GM18502 (cell line): Measurements from ENCODE around the gene KRTAP19-4.
"Not testable (repeated sequence)": the region's sequence is repeated elsewhere in the genome, so short reads cannot be mapped to it uniquely, and the experiment has no call there.

Experiments used
- ATAC-seq: cut with Tn5 transposase; IDR thresholded peaks from one replicate; pipeline ENCODE4 v1.9.1; 2021; ENCODE audit warnings: mild to moderate bottlenecking; ENCODE audit not compliant: unreplicated experiment, poor library complexity

Gene KRTAP19-4

GRCh38 chr21:30497065-30497464 lies at the start of gene KRTAP19-4:
TSS of gene KRTAP19-4 (minus strand) at chr21:30497165. CDS start at chr21:30497110, 55 bp downstream.
- no peak for ATAC-seq

DNA sequence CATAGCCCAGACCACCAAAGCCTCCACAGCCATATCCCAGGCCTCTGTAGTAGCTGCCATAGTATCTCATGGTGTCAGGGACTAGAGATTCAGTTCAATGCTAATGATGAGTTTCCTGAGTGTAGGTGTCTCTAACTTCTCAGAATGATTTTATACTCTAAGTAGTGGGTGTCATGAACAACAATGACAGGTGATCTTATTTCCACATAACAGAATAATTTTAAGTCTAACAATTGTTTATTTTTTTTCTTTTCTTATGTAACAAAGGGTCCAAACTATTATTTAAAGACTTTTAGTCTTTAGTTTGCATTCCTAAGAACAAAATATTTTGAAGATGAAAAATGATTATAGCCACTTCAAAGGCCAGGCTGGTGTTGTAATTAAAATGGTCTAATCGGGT lies 44.8 kb upstream of the KRTAP19-4 start, which contains the start of gene KRTAP19-6:
TSS of gene KRTAP19-6 (minus strand) at position 101 of the 400 bp plus-strand sequence. CDS start at position 70, 31 bp downstream.
- no peak for ATAC-seq

DNA sequence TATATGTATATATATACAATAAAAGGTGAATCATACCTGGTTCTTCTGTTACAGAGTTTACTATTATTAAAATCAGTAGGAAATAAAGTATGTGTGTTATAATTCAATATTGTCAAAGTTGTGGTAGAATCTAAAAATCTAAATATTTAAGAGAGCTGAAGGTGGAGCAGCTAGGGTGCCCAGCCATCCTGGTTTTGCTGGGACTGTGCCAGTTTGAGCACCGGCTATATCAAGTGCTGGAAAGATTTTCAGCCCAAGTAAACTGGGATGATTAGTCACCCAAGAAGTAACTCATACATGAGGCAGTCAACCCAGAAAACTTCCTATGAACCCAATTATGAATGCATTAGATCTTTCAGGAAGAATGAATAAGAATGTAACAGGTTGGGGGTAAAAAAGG lies 21.9 kb upstream of the KRTAP19-4 start:
- ATAC-seq, result no peak

- ATAC-seq, result no peak
Measured at GRCh38 chr21:30515681-30516080, 18.7 kb upstream of the KRTAP19-4 start.

- ATAC-seq, result not testable (repeated sequence)
Measured at GRCh38 chr21:30505621-30506205, 8.7 kb upstream of the KRTAP19-4 start.

DNA sequence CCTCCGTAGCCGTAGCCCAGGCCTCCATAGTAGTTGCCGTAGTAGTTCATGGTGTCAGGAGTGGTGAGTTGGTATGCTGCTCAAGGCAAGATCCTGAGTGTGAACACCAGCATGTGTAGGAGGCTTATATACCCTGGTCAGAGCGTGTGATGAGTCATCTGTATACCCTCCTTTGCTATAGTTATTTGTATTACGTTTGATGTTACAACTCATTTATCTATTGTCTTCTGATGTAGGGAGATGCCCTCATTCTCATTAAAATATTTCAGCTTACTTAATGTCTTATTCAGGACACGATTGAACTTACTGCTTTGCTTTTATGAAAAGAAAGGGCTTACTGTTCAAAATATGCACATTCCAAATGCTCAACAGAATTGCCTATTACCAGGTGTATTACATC lies 5.1 kb upstream of the KRTAP19-4 start, which contains the start of gene KRTAP19-5:
TSS of gene KRTAP19-5 (minus strand) at position 101 of the 400 bp plus-strand sequence. CDS start at position 50, 51 bp downstream.
- no peak for ATAC-seq

DNA sequence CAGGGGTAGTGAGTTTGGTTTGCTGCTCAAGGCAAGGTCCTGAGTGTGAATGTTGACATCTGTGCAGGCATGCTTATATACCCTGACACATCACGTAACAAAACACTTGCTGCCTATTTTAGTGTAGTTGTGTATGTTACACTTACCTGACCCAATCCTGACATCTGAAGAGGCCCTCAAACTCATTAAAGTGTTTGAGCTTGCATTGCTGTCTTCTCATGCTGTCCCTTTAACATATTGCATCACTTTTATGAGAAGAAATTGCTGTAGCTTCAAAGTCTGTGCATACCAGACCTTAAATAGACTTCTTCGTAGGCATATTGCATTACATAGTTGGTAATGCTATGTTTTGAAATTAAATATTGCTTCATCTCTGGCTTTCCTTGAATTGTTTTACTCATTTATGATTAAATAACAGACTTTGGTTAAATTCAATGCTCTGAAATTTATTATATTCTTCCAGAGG lies 5.0 kb downstream of the KRTAP19-4 start, which contains the start of gene KRTAP19-3:
TSS of gene KRTAP19-3 (minus strand) at position 51 of the 466 bp plus-strand sequence. CDS start 56 bp downstream, outside the sequence.
- no peak for ATAC-seq

- no peak for ATAC-seq
Measured at GRCh38 chr21:30487336-30487735, 9.6 kb downstream of the KRTAP19-4 start, which contains the start of gene KRTAP19-2. TSS of gene KRTAP19-2 (minus strand) at chr21:30487436. CDS start at chr21:30487348, 88 bp downstream.

DNA sequence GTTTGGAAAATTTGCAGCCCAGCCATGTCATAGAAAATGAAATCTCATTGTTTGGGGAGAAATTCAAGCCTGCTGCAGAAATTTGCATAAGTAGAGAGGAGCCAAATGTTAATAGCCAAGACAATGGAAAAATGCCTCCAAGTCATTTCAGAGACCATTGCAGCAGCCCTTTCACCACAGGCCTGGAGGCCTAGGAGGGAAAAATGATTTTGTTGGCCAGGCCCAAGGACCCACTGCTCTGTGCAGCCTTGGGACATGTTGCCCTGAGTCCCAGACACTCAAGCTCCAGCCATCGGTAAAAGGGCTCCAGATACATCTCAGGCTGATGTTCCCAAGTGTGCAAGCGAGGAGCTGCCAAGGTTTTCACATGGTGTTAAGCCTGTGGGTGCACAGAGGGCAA lies 10.8 kb downstream of the KRTAP19-4 start:
- ATAC-seq, result no peak

DNA sequence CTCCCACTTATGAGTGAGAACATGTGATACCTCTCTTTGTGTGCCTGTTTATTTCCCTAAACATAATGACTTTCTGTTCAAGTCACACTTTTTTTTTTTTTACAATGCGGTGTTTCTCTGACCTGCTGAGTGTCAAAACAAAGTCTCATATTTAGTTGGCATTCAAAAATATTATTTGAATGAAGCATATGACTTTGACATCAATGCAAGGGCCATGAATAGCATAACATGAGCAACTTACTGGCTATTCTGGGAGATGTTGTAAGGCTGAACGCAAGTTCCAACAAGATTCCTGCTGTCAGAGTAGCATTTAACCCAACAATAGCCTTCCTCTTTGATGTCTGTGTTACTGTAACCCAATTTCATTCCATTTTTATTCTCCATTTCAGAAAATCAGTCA lies 14.8 kb downstream of the KRTAP19-4 start:
- ATAC-seq, result no peak

- no peak for ATAC-seq
Measured at GRCh38 chr21:30480145-30480544, 16.8 kb downstream of the KRTAP19-4 start, which contains the start of gene KRTAP19-1. TSS of gene KRTAP19-1 (minus strand) at chr21:30480367. CDS start at chr21:30480317, 50 bp downstream.

DNA sequence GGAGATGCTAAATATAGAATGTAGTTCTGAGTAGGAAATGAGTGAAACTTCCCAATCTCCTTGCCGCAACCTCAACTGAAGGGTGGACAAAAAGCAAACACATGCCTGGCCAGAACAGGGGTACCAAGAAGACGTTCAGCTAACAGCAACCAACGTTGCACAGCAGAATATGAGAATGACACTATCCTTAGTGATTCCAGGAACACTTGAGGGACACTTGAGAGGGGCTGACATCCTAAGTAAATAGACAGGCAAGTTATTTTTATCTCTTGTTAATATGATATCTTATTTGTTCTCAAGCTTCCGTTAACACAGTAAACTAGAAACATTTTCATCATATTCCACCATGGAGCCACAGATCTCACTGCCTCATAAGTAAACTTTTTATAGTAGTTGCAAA lies 17.7 kb downstream of the KRTAP19-4 start:
- ATAC-seq, result no peak

GRCh38 chr21:30478004-30478403 lies 19.0 kb downstream of the KRTAP19-4 start:
- no peak for ATAC-seq

DNA sequence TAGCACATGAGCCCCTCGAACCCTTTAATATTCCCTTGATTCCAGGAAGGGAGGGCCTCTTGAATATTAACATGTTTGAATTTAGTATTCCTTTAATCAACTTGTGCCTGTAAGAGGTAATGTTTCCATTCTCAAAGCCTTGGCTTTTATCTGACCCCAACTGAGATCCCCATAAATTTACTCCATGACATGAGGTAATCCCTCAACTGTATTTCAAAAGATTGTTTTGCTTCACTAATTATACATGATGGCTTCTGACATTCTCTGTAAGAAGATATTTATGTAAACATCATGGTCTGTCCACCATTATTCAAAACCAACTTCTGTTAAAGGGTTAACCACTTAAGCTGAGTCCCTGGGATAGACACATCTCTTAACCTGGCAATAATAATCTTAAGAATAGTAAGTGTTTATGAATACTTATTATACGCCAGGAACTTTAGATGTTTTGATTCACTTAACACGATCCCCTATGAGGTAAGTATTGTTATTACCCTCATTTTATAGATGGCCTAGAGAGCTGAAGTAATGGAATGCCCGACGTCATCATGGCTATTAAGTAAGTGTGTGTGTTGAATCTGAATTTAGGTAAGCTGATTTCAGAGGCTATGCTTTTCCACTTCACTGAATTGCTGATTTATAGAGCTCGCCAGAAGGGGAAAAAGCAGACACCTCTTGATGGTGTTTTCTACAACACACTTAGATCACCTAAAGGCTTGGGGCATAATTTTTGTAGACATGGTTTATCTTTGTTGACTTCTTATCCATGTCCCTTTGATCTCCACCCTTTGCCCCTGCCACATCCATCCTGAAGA lies 27.9 kb downstream of the KRTAP19-4 start:
- ATAC-seq, result no peak

DNA sequence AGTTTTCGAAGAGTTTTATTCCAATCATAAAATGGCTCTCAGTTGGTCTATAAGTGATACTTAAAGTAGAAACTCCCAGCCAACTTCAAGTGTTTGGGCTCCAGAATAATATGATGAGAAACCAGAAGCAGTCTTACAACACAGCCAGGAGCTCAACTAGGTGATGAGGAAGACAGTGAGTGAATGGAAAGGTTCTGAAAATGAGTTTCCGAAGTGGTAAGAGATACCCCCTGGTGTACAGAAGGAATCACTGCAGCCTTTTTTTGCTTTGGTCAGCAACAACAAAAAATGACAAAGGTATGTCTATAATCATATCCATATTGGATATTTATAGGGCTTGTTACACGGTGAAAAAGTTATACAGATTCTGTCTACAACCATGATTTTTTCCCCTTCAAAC lies 33.3 kb downstream of the KRTAP19-4 start:
- ATAC-seq, result no peak

DNA sequence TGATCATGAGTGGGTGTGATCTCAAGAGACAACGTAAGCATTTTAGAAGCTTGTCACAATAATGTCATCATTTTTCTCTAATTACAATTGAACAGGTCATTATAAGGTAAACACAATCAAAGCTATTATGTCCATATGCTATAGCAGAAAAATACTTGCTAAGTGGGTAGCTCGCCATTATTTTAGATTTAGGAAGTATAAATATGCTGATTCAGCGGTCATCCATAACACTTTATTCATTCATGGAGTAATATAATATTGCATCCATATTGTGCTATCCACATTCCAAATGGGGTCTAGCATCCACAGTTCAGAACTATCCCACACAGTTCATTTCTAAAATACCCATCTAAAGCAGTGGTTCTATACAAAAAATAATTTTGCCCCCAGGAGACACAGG lies 48.5 kb downstream of the KRTAP19-4 start:
- ATAC-seq, result no peak

- ATAC-seq, result no peak
Measured at GRCh38 chr21:30447056-30447455, 49.9 kb downstream of the KRTAP19-4 start.
